ENCODE measurements around the gene PODN. TPM values are rescaled to one million over a fixed set of nuclear protein-coding genes. Genes with fewer than 3 reads are reported as not detected.

Gene PODN
- total RNA-seq, 1 donor from 2014 or later = not detected

- no peak for DNase-seq (ENCODE audit: low spot score)
Measured at GRCh38 chr1:53081384-53082066, 19.5 kb downstream of the PODN start.

GRCh38 chr1:53082826-53083455, 20.9 kb downstream of the PODN start:
- no peak for DNase-seq (ENCODE audit: low spot score)
- H3K27me3 Mint-ChIP-seq (ENCODE audit: insufficient read depth) = no peaks in the 10 kb centered on the region
- no peak overlapping the region for H3K27ac Mint-ChIP-seq
- H3K4me1 Mint-ChIP-seq (ENCODE audit: low read depth) = no peaks in the 10 kb centered on the region
- intact Hi-C loops (cut with micrococcal nuclease) = no loop called here
- H3K36me3 Mint-ChIP-seq (ENCODE audit: low read depth) = no peaks in the 10 kb centered on the region
- no peaks in the 10 kb centered on the region for H3K9me3 Mint-ChIP-seq
- H3K4me3 Mint-ChIP-seq = no peak overlapping the region

More at GRCh38 chr1:53081384-53082066, 19.5 kb downstream of the PODN start:
- Mint-ChIP-seq H3K27me3 (ENCODE audit: insufficient read depth) (no peaks in the 10 kb centered on the region), H3K4me1 (ENCODE audit: low read depth) (no peaks in the 10 kb centered on the region), H3K4me3 (no peak overlapping the region), H3K27ac (no peak overlapping the region), H3K9me3 (no peaks in the 10 kb centered on the region), H3K36me3 (ENCODE audit: low read depth) (no peaks in the 10 kb centered on the region)
- intact Hi-C loops (cut with micrococcal nuclease) = no loop called here

GRCh38 chr1:53083636-53084588, 21.9 kb downstream of the PODN start:
- H3K4me3 Mint-ChIP-seq = no peak overlapping the region
- no peak overlapping the region for H3K27ac Mint-ChIP-seq
- no peak for DNase-seq (ENCODE audit: low spot score)
- H3K36me3 Mint-ChIP-seq (ENCODE audit: low read depth) = no peaks in the 10 kb centered on the region
- H3K9me3 Mint-ChIP-seq = no peaks in the 10 kb centered on the region
- intact Hi-C loops (cut with micrococcal nuclease) = no loop called here
- no peaks in the 10 kb centered on the region for H3K4me1 Mint-ChIP-seq (ENCODE audit: low read depth)
- no peaks in the 10 kb centered on the region for H3K27me3 Mint-ChIP-seq (ENCODE audit: insufficient read depth)

DNA sequence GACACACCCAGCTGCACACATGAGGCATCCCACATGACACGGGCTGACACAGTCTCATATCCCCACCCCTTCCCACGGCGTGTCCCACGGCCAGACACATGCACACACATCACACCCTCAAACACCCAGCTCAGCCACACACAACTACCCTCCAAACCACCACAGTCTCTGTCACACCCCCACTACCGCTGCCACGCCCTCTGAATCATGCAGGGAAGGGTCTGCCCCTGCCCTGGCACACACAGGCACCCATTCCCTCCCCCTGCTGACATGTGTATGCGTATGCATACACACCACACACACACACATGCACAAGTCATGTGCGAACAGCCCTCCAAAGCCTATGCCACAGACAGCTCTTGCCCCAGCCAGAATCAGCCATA, 22.6 kb downstream of the PODN start:
- Mint-ChIP-seq H3K4me1 (ENCODE audit: low read depth) (no peaks in the 10 kb centered on the region), H3K27ac (no peak overlapping the region), H3K9me3 (no peaks in the 10 kb centered on the region), H3K4me3 (no peak overlapping the region), H3K36me3 (ENCODE audit: low read depth) (no peaks in the 10 kb centered on the region), H3K27me3 (ENCODE audit: insufficient read depth) (no peaks in the 10 kb centered on the region)
- DNase-seq (ENCODE audit: low spot score) = no peak
- intact Hi-C loops (cut with micrococcal nuclease) = no loop called here

- H3K4me1 Mint-ChIP-seq (ENCODE audit: low read depth) = no peaks in the 10 kb centered on the region
- H3K27me3 Mint-ChIP-seq (ENCODE audit: insufficient read depth) = no peaks in the 10 kb centered on the region
- no peak overlapping the region for H3K4me3 Mint-ChIP-seq
- no peak overlapping the region for H3K27ac Mint-ChIP-seq
- H3K9me3 Mint-ChIP-seq = no peaks in the 10 kb centered on the region
- no peak for DNase-seq (ENCODE audit: low spot score)
- intact Hi-C loops (cut with micrococcal nuclease) = no loop called here
- H3K36me3 Mint-ChIP-seq (ENCODE audit: low read depth) = no peaks in the 10 kb centered on the region
Measured at GRCh38 chr1:53085405-53085804, 23.4 kb downstream of the PODN start.

- Mint-ChIP-seq H3K4me1 (ENCODE audit: low read depth) (no peaks in the 10 kb centered on the region), H3K4me3 (no peak overlapping the region), H3K9me3 (no peaks in the 10 kb centered on the region), H3K27ac (no peak overlapping the region), H3K27me3 (ENCODE audit: insufficient read depth) (no peaks in the 10 kb centered on the region), H3K36me3 (ENCODE audit: low read depth) (no peaks in the 10 kb centered on the region)
- intact Hi-C loops (cut with micrococcal nuclease) = no loop called here
- DNase-seq (ENCODE audit: low spot score) = no peak
Measured at GRCh38 chr1:53086491-53087070, 24.6 kb downstream of the PODN start.

- intact Hi-C loops (cut with micrococcal nuclease) = no loop called here
- DNase-seq (ENCODE audit: low spot score) = no peak
- H3K36me3 Mint-ChIP-seq (ENCODE audit: low read depth) = no peaks in the 10 kb centered on the region
Measured at GRCh38 chr1:53087332-53088285, 25.6 kb downstream of the PODN start.

DNA sequence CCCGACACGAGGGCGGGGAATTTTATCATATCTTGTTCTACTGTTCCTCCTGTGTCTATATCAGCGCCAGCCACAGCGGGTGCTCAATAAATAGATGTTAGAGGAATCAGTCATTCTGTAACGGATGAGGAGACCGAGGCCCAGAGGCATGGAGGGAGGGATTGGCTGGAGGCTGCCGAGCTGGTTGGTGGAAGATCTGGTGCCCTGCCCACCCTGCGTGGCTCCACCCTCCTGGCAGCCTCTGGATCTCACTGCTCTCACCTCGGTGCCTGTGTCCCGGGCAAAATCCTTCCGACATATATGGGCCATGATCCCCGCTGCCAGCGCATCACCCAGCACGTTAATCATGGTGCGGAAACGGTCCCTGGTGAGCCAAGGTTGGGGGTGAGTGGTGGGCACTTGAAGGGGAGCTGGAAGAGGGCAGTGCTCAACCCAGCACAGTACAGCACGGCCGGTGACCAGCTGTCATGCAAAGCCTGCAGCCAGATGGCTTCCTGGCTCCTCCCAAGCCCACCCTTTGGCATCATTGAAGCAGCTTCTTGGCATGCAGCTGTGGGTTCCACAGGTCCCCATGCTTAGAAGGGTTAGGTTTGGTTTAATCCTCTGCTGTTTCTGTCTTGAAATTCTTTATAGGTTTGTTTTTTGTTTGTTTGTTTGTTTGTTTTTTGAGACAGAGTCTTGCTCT, 26.7 kb downstream of the PODN start:
- H3K4me1 Mint-ChIP-seq (ENCODE audit: low read depth) = no peaks in the 10 kb centered on the region
- H3K27me3 Mint-ChIP-seq (ENCODE audit: insufficient read depth) = peaks cover under 1% of the 10 kb centered on the region
- H3K27ac Mint-ChIP-seq = no peak overlapping the region
- H3K4me3 Mint-ChIP-seq = no peak overlapping the region
- DNase-seq (ENCODE audit: low spot score) = no peak
- H3K9me3 Mint-ChIP-seq = no peaks in the 10 kb centered on the region
- intact Hi-C loops (cut with micrococcal nuclease) = no loop called here
- no peaks in the 10 kb centered on the region for H3K36me3 Mint-ChIP-seq (ENCODE audit: low read depth)

More at GRCh38 chr1:53087332-53088285, 25.6 kb downstream of the PODN start:
- Mint-ChIP-seq H3K4me1 (ENCODE audit: low read depth) (no peaks in the 10 kb centered on the region), H3K9me3 (no peaks in the 10 kb centered on the region), H3K27me3 (ENCODE audit: insufficient read depth) (no peaks in the 10 kb centered on the region), H3K4me3 (no peak overlapping the region), H3K27ac (no peak overlapping the region)

- Mint-ChIP-seq H3K27me3 (ENCODE audit: insufficient read depth) (peaks cover 2% of the 10 kb centered on the region), H3K4me3 (no peak overlapping the region), H3K27ac (no peak overlapping the region), H3K36me3 (ENCODE audit: low read depth) (no peaks in the 10 kb centered on the region), H3K4me1 (ENCODE audit: low read depth) (no peaks in the 10 kb centered on the region), H3K9me3 (no peaks in the 10 kb centered on the region)
- intact Hi-C loops (cut with micrococcal nuclease) = no loop called here
- no peak for DNase-seq (ENCODE audit: low spot score)
Measured at GRCh38 chr1:53089478-53090226, 27.6 kb downstream of the PODN start.

DNA sequence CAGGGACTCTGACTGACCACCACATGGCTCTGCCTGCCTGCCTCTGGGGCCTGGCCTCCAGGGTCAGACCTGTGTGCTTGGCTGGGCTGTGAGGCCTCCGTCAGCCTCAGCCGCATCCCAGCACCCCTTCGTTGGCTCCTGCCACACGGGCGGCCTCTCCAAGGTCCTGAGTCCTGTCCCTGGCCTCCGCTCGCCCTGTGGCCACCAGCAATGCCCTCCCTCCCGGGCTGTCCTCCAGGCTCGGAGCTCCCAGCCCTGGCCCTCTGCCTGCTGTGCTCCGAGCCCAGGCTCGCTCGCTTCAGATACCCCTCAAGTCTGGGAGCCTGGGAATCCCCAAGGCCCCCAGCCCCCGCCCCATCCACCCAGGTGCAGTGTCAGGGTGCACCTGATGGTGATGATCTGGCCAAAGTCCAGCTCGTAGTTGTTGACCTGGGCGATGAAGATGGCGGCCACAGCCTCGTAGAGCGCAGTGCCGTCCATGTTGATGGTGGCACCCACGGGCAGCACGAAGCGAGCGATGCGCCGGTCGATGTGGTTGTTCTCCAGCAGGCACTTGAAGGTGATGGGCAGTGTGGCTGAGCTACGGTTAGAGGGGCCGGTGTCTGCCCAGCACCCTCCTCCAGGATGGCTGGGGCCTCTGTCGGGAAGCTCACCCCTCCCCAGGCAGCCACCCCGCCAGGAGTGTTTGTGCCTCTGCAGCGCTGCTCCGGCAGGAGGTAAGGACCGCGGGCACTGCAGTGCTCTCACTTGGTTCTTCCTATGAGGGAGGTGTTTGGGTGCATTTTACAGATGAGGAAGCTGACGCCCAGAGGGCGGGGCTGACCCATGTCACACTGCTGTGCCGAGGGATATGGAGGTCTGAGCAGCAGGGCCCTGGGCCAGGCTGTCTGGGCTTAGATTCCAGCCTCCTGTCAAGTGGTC, 28.5 kb downstream of the PODN start:
- intact Hi-C loops (cut with micrococcal nuclease) = no loop called here
- Mint-ChIP-seq H3K27me3 (ENCODE audit: insufficient read depth) (peaks cover 2% of the 10 kb centered on the region), H3K4me1 (ENCODE audit: low read depth) (no peaks in the 10 kb centered on the region), H3K27ac (no peak overlapping the region), H3K9me3 (no peaks in the 10 kb centered on the region), H3K4me3 (no peak overlapping the region), H3K36me3 (ENCODE audit: low read depth) (no peaks in the 10 kb centered on the region)
- no peak for DNase-seq (ENCODE audit: low spot score)
